ENCODE data around the gene PLCB4.

- TF ChIP-seq, protein P1, sequence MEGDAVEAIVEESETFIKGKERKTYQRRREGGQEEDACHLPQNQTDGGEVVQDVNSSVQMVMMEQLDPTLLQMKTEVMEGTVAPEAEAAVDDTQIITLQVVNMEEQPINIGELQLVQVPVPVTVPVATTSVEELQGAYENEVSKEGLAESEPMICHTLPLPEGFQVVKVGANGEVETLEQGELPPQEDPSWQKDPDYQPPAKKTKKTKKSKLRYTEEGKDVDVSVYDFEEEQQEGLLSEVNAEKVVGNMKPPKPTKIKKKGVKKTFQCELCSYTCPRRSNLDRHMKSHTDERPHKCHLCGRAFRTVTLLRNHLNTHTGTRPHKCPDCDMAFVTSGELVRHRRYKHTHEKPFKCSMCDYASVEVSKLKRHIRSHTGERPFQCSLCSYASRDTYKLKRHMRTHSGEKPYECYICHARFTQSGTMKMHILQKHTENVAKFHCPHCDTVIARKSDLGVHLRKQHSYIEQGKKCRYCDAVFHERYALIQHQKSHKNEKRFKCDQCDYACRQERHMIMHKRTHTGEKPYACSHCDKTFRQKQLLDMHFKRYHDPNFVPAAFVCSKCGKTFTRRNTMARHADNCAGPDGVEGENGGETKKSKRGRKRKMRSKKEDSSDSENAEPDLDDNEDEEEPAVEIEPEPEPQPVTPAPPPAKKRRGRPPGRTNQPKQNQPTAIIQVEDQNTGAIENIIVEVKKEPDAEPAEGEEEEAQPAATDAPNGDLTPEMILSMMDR (IDR thresholded peaks at IDR 0.05): no peak
- TF ChIP-seq POLR2A (IDR thresholded peaks at IDR 0.05): no peak
These were observed 423.2 kb downstream of the PLCB4 start for GRCh38 chr20:9492067-9492466.

Measured in adrenal gland (tissue), 5 donors.